Activated T-helper 17 cell treated with anti-CD3 and anti-CD28 coated beads, Interleukin-2, amount 50 U/mL, for 72 hours (primary cell): ENCODE data around the gene EIF4G2. TPM values are rescaled to one million over a fixed set of nuclear protein-coding genes. Genes with fewer than 3 reads are reported as not detected.
A peak's percentile ranks its signal among the peaks of the same experiment; 100 is the strongest.
"Not testable (repeated sequence)": the region's sequence is repeated elsewhere in the genome, so short reads cannot be mapped to it uniquely, and the experiment has no call there.

Experiments used
- ATAC-seq: fragments of 150-1000 bp; cut with Tn5 transposase; replicated peaks from 2 replicates; pipeline ENCODE4 v1.10.0; 2021; ENCODE audit warnings: mild to moderate bottlenecking, moderate library complexity
- H3K27ac Mint-ChIP-seq: one replicate; pipeline ENCODE4 v1.8.0; 2022; ENCODE audit warnings: mixed read lengths
- H3K27me3 Mint-ChIP-seq: one replicate; pipeline ENCODE4 v1.8.0; 2022; ENCODE audit warnings: mixed read lengths
- H3K36me3 Mint-ChIP-seq: one replicate; pipeline ENCODE4 v1.8.0; 2022; ENCODE audit warnings: low read depth, mild to moderate bottlenecking, mixed read lengths
- H3K4me1 Mint-ChIP-seq: one replicate; pipeline ENCODE4 v1.8.0; 2022; ENCODE audit warnings: mixed read lengths
- H3K4me3 Mint-ChIP-seq: one replicate; pipeline ENCODE4 v1.8.0; 2022; ENCODE audit warnings: mild to moderate bottlenecking, mixed read lengths
- H3K9me3 Mint-ChIP-seq: one replicate; pipeline ENCODE4 v1.8.0; 2022; ENCODE audit warnings: mixed read lengths
- total RNA-seq, 2 donors: library from RNA; stranded (reverse); gene quantifications; one replicate each; pipeline ENCODE4 v1.2.3, GENCODE V29; 2022

EIF4G2 gene
- 1,000 to 10,000 TPM in 1 of 2 donors, 100 to 1,000 TPM in 1; 622 to 1,188 TPM for total RNA-seq

- no peaks in the 10 kb centered on the region for H3K27me3 Mint-ChIP-seq
- no peaks in the 10 kb centered on the region for H3K9me3 Mint-ChIP-seq
- peak within 1 kb of the TSS; percentile 93 for H3K4me3 Mint-ChIP-seq
- H3K36me3 Mint-ChIP-seq: peaks cover 54% of the 10 kb centered on the region
- peaks cover 26% of the 10 kb centered on the region for H3K4me1 Mint-ChIP-seq
- ATAC-seq: peak; percentile 95
- peak within 1 kb of the TSS; percentile 94 for H3K27ac Mint-ChIP-seq
Measured at GRCh38 chr11:10808553-10809372, at the start of gene EIF4G2. Gene EIF4G2 (minus strand): TSS chr11:10808926.

GRCh38 chr11:10857709-10858438 lies 49.1 kb upstream of the EIF4G2 start, which contains the start of gene ZBED5:
Gene ZBED5 (minus strand): TSS chr11:10858053. CDS start chr11:10854945, 3,108 bp downstream.
- Mint-ChIP-seq H3K4me1 (peaks cover 20% of the 10 kb centered on the region), H3K27me3 (no peaks in the 10 kb centered on the region), H3K36me3 (peaks cover 45% of the 10 kb centered on the region), H3K27ac (peak within 1 kb of the TSS; percentile 95), H3K9me3 (no peaks in the 10 kb centered on the region), H3K4me3 (peak within 1 kb of the TSS; percentile 94)
- ATAC-seq: peak; percentile 93

- H3K4me1 Mint-ChIP-seq: peaks cover 21% of the 10 kb centered on the region
- no peaks in the 10 kb centered on the region for H3K27me3 Mint-ChIP-seq
- no peaks in the 10 kb centered on the region for H3K9me3 Mint-ChIP-seq
- ATAC-seq: peak; percentile 3
- peaks cover 50% of the 10 kb centered on the region for H3K36me3 Mint-ChIP-seq
- peak overlapping the region; percentile 95 for H3K27ac Mint-ChIP-seq
- H3K4me3 Mint-ChIP-seq: peak overlapping the region; percentile 94
Measured at GRCh38 chr11:10857459-10857708, 48.7 kb upstream of the EIF4G2 start.

GRCh38 chr11:10856689-10857458 lies 48.1 kb upstream of the EIF4G2 start:
- Mint-ChIP-seq H3K4me3 (peak overlapping the region; percentile 94), H3K27me3 (no peaks in the 10 kb centered on the region), H3K27ac (peak overlapping the region; percentile 95), H3K36me3 (peaks cover 55% of the 10 kb centered on the region), H3K4me1 (peaks cover 26% of the 10 kb centered on the region), H3K9me3 (no peaks in the 10 kb centered on the region)
- peak; percentile 1 for ATAC-seq

- no peak overlapping the region for H3K27ac Mint-ChIP-seq
- peaks cover 59% of the 10 kb centered on the region for H3K36me3 Mint-ChIP-seq
- no peaks in the 10 kb centered on the region for H3K9me3 Mint-ChIP-seq
Measured at GRCh38 chr11:10855295-10855694, 46.6 kb upstream of the EIF4G2 start.

GRCh38 chr11:10847960-10848860 lies 39.5 kb upstream of the EIF4G2 start:
- Mint-ChIP-seq H3K4me1 (peaks cover 11% of the 10 kb centered on the region), H3K27me3 (no peaks in the 10 kb centered on the region), H3K27ac (no peak overlapping the region), H3K4me3 (no peak overlapping the region), H3K36me3 (peaks cover 18% of the 10 kb centered on the region), H3K9me3 (no peaks in the 10 kb centered on the region)
- no peak for ATAC-seq

More at GRCh38 chr11:10855295-10855694, 46.6 kb upstream of the EIF4G2 start:
- no peaks in the 10 kb centered on the region for H3K27me3 Mint-ChIP-seq
- no peak overlapping the region for H3K4me3 Mint-ChIP-seq
- ATAC-seq: no peak
- H3K4me1 Mint-ChIP-seq: peaks cover 26% of the 10 kb centered on the region

GRCh38 chr11:10846660-10847059 lies 37.9 kb upstream of the EIF4G2 start:
- H3K9me3 Mint-ChIP-seq: no peaks in the 10 kb centered on the region
- peaks cover 5% of the 10 kb centered on the region for H3K4me1 Mint-ChIP-seq
- no peaks in the 10 kb centered on the region for H3K27me3 Mint-ChIP-seq
- H3K36me3 Mint-ChIP-seq: peaks cover 2% of the 10 kb centered on the region
- H3K27ac Mint-ChIP-seq: no peak overlapping the region
- no peak overlapping the region for H3K4me3 Mint-ChIP-seq
- ATAC-seq: no peak

GRCh38 chr11:10845589-10845988 lies 36.9 kb upstream of the EIF4G2 start:
- Mint-ChIP-seq H3K9me3 (no peaks in the 10 kb centered on the region), H3K27me3 (no peaks in the 10 kb centered on the region), H3K4me1 (peaks cover 5% of the 10 kb centered on the region), H3K36me3 (no peaks in the 10 kb centered on the region), H3K4me3 (no peak overlapping the region), H3K27ac (no peak overlapping the region)
- no peak for ATAC-seq

- H3K9me3 Mint-ChIP-seq: no peaks in the 10 kb centered on the region
- no peak overlapping the region for H3K4me3 Mint-ChIP-seq
- H3K36me3 Mint-ChIP-seq: no peaks in the 10 kb centered on the region
- no peak for ATAC-seq
- no peaks in the 10 kb centered on the region for H3K27me3 Mint-ChIP-seq
- H3K4me1 Mint-ChIP-seq: peaks cover 5% of the 10 kb centered on the region
- H3K27ac Mint-ChIP-seq: no peak overlapping the region
Measured at GRCh38 chr11:10844796-10845195, 36.1 kb upstream of the EIF4G2 start.

GRCh38 chr11:10844356-10844755 lies 35.6 kb upstream of the EIF4G2 start:
- peaks cover 5% of the 10 kb centered on the region for H3K4me1 Mint-ChIP-seq

GRCh38 chr11:10838881-10839280 lies 30.2 kb upstream of the EIF4G2 start:
- Mint-ChIP-seq H3K27ac (no peak overlapping the region), H3K4me3 (no peak overlapping the region), H3K9me3 (no peaks in the 10 kb centered on the region), H3K36me3 (no peaks in the 10 kb centered on the region), H3K27me3 (no peaks in the 10 kb centered on the region), H3K4me1 (no peaks in the 10 kb centered on the region)
- ATAC-seq: no peak

More at GRCh38 chr11:10844356-10844755, 35.6 kb upstream of the EIF4G2 start:
- H3K4me3 Mint-ChIP-seq: no peak overlapping the region
- ATAC-seq: no peak
- no peaks in the 10 kb centered on the region for H3K27me3 Mint-ChIP-seq
- no peak overlapping the region for H3K27ac Mint-ChIP-seq
- no peaks in the 10 kb centered on the region for H3K9me3 Mint-ChIP-seq
- no peaks in the 10 kb centered on the region for H3K36me3 Mint-ChIP-seq

- no peak for ATAC-seq
- no peaks in the 10 kb centered on the region for H3K36me3 Mint-ChIP-seq
- no peaks in the 10 kb centered on the region for H3K4me1 Mint-ChIP-seq
- no peak overlapping the region for H3K27ac Mint-ChIP-seq
- no peaks in the 10 kb centered on the region for H3K9me3 Mint-ChIP-seq
- no peak overlapping the region for H3K4me3 Mint-ChIP-seq
- H3K27me3 Mint-ChIP-seq: no peaks in the 10 kb centered on the region
Measured at GRCh38 chr11:10838083-10838482, 29.4 kb upstream of the EIF4G2 start.

- not testable (repeated sequence) for H3K27ac Mint-ChIP-seq, H3K4me3 Mint-ChIP-seq, H3K9me3 Mint-ChIP-seq, H3K4me1 Mint-ChIP-seq, H3K36me3 Mint-ChIP-seq, H3K27me3 Mint-ChIP-seq, ATAC-seq
Measured at GRCh38 chr11:10836884-10837283, 28.2 kb upstream of the EIF4G2 start.

- Mint-ChIP-seq H3K27ac (no peak overlapping the region), H3K27me3 (no peaks in the 10 kb centered on the region), H3K4me1 (no peaks in the 10 kb centered on the region), H3K4me3 (no peak overlapping the region), H3K36me3 (no peaks in the 10 kb centered on the region), H3K9me3 (no peaks in the 10 kb centered on the region)
- ATAC-seq: no peak
Measured at GRCh38 chr11:10829139-10829538, 20.4 kb upstream of the EIF4G2 start.
